HCT116 (cell line): Measurements from ENCODE around the gene PLSCR4. TPM values are rescaled to one million over a fixed set of nuclear protein-coding genes. Genes with fewer than 3 reads are reported as not detected.

Experiments
- ATAC-seq: fragments of 200-7000 bp; cut with Tn5 transposase; 2 replicates; pipeline ENCODE4 v1.9.1; 2020; ENCODE audit warnings: mild to moderate bottlenecking, moderate library complexity
- BruUV-seq: library from RNA; stranded (reverse); fragments of 400-500 nt; replicated peaks from 2 replicates; lab custom pipeline; 2021; lab: Mats Ljungman, UMichigan
- CTCF ChIA-PET: fragments of 300-600 bp; sonication (Branson Sonifier 250); formaldehyde crosslinking; loops from one replicate; lab custom pipeline; 2021; ENCODE audit warnings: antibody characterized with exemption; lab: Charles Lee
- POLR2A ChIA-PET: fragments of 300-600, 350-600 bp; sonication (Branson Sonifier 250); formaldehyde crosslinking; loops from one replicate; lab custom pipeline; 2021; ENCODE audit warnings: antibody characterized with exemption; lab: Charles Lee
- RAD21 ChIA-PET, 2 experiments: fragments of 300-600 bp; sonication (Branson Sonifier 250); formaldehyde crosslinking; loops; one replicate each; lab custom pipeline; 2023; ENCODE audit warnings: low total read pairs in 2 of 2; ENCODE audit not compliant: uncharacterized antibody in 2 of 2, unreplicated experiment in 2 of 2, low non-redundant PET in 1 of 2; lab: Charles Lee
- DNase-seq: peaks from one replicate; pipeline ENCODE4 v3.0.0-alpha.2; 2010; ENCODE audit warnings: low read depth, low spot score
- H2AFZ ChIP-seq: fragments of 200-600 bp; shearing (Covaris generic), sonication (generic); 2 replicates; pipeline ENCODE4 v1.6.1; 2017; ENCODE audit warnings: low read depth, mixed run types, mixed read lengths, antibody characterized with exemption, low read length; ENCODE audit not compliant: poor library complexity, severe bottlenecking
- H3K27ac ChIP-seq: 2 replicates; pipeline ENCODE4 v1.5.1; 2012; ENCODE audit warnings: low read depth, low read length
- H3K27me3 ChIP-seq: fragments of 200-600 bp; sonication (generic); 2 replicates; pipeline ENCODE4 v1.6.1; 2016; ENCODE audit warnings: mixed run types, low read length, mixed read lengths; ENCODE audit not compliant: insufficient read depth
- H3K36me3 ChIP-seq, 2 experiments: fragments of 200-500 bp in 1 of 2; fragments of 200-600 bp in 1 of 2; sonication (Bioruptor generic) in 1 of 2; sonication (generic) in 1 of 2; 2 replicates each; pipeline versions ENCODE4 v1.5.1 to v1.6.1; 2014 to 2016; ENCODE audit warnings: low read length in 2 of 2, inconsistent platforms in 1 of 2, mixed read lengths in 1 of 2, mixed run types in 1 of 2; ENCODE audit not compliant: insufficient read depth in 2 of 2, control insufficient read depth in 1 of 2
- H3K4me1 ChIP-seq, 2 experiments: fragments of 200-600 bp in 1 of 2; sonication (generic) in 1 of 2; 2 replicates each; pipeline versions ENCODE4 v1.5.1 to v1.6.1; 2012 to 2017; ENCODE audit warnings: low read length in 2 of 2, inconsistent platforms in 1 of 2, mild to moderate bottlenecking in 1 of 2, mixed read lengths in 1 of 2, mixed run types in 1 of 2, moderate library complexity in 1 of 2; ENCODE audit not compliant: insufficient read depth in 2 of 2, control insufficient read depth in 1 of 2
- H3K4me2 ChIP-seq: fragments of 200-600 bp; sonication (generic); 2 replicates; pipeline ENCODE4 v1.6.1; 2017; ENCODE audit warnings: mixed run types, low read length, mixed read lengths
- H3K4me3 ChIP-seq, 2 experiments: fragments of 200-600 bp in 1 of 2; sonication (generic) in 1 of 2; replicated peaks in 1 of 2; 2 replicates each; pipeline ENCODE4 v1.5.1; 2011 to 2016; ENCODE audit warnings: low read length in 2 of 2, control low read depth in 1 of 2, low read depth in 1 of 2, mild to moderate bottlenecking in 1 of 2, mixed read lengths in 1 of 2, mixed run types in 1 of 2
- H3K79me2 ChIP-seq: fragments of 200-600 bp; sonication (generic); 2 replicates; pipeline ENCODE4 v1.6.1; 2017; ENCODE audit warnings: mild to moderate bottlenecking, mixed run types, low read length, moderate library complexity, mixed read lengths; ENCODE audit not compliant: insufficient read depth
- H3K9ac ChIP-seq: fragments of 200-600 bp; sonication (generic); 2 replicates; pipeline ENCODE4 v1.6.1; 2016; ENCODE audit warnings: low read length, mixed read lengths
- H3K9me2 ChIP-seq: fragments of 200-600 bp; sonication (generic), shearing (Covaris generic); 2 replicates; pipeline ENCODE4 v1.6.1; 2017; ENCODE audit warnings: mixed run types, mild to moderate bottlenecking, moderate library complexity; ENCODE audit not compliant: insufficient read depth
- H3K9me3 ChIP-seq, 2 experiments: fragments of 200-500 bp in 1 of 2; fragments of 200-600 bp in 1 of 2; sonication (Bioruptor generic) in 1 of 2; sonication (generic) in 1 of 2; 2 replicates each; pipeline ENCODE4 v1.6.1; 2014 to 2017; ENCODE audit warnings: low read length in 2 of 2, mixed read lengths in 2 of 2, inconsistent platforms in 1 of 2, low read depth in 1 of 2, mild to moderate bottlenecking in 1 of 2, mixed run types in 1 of 2, moderate library complexity in 1 of 2; ENCODE audit not compliant: control insufficient read depth in 1 of 2, insufficient read depth in 1 of 2
- H4K20me1 ChIP-seq: fragments of 200-600 bp; sonication (generic), shearing (Covaris generic); 2 replicates; pipeline ENCODE4 v1.6.1; 2017; ENCODE audit warnings: mixed run types, mild to moderate bottlenecking, moderate library complexity; ENCODE audit not compliant: insufficient read depth
- CEBPB ChIP-seq: IDR thresholded peaks from 2 replicates; pipeline ENCODE4 v1.6.1; 2012; ENCODE audit warnings: low read depth
- CTCF ChIP-seq, 3 experiments: fragments of 200-600 bp in 1 of 3; sonication (generic) in 1 of 3; IDR thresholded peaks in 2 of 3; conservative IDR thresholded peaks in 1 of 3; 2 replicates each; pipeline ENCODE4 v1.5.1; 2012 to 2017; ENCODE audit warnings: low read depth in 2 of 3, low read length in 2 of 3, antibody characterized with exemption in 1 of 3, borderline replicate concordance in 1 of 3, control low read depth in 1 of 3, mild to moderate bottlenecking in 1 of 3, mixed read lengths in 1 of 3, mixed run types in 1 of 3, moderate library complexity in 1 of 3; ENCODE audit not compliant: insufficient read depth in 1 of 3
- EGR1 ChIP-seq: IDR thresholded peaks from 2 replicates; pipeline ENCODE4 v1.6.1; 2012; ENCODE audit warnings: low read depth
- EZH2 ChIP-seq: fragments of 200-600 bp; sonication (generic); IDR thresholded peaks from 2 replicates; pipeline ENCODE4 v1.6.1; 2017; ENCODE audit warnings: antibody characterized with exemption, mixed run types
- EZH2phosphoT487 ChIP-seq: fragments of 200-600 bp; IDR thresholded peaks from 2 replicates; pipeline ENCODE4 v1.6.1; 2018; ENCODE audit warnings: antibody characterized with exemption, borderline replicate concordance
- FOSL1 ChIP-seq: IDR thresholded peaks from 2 replicates; pipeline ENCODE4 v1.6.1; 2012; ENCODE audit warnings: low read depth
- MAX ChIP-seq: IDR thresholded peaks from 2 replicates; pipeline ENCODE4 v1.6.1; 2012
- SIN3A ChIP-seq: IDR thresholded peaks from 2 replicates; pipeline ENCODE4 v1.6.1; 2012; ENCODE audit warnings: low read depth
- SP1 ChIP-seq: IDR thresholded peaks from 2 replicates; pipeline ENCODE4 v1.6.1; 2012; ENCODE audit warnings: low read depth
- ZFX ChIP-seq: fragments of 450-650 bp; IDR thresholded peaks from 2 replicates; pipeline ENCODE4 v1.6.1; 2017
- intact Hi-C: fragments of 100-400 bp; cut with micrococcal nuclease; formaldehyde crosslinking; loops from 2 replicates; pipeline ENCODE4 v1.10.0; 2022
- total RNA-seq: library from RNA; stranded (reverse); gene quantifications from one replicate; pipeline ENCODE4 v1.2.1, GENCODE V29; 2021; ENCODE audit not compliant: unreplicated experiment
- TF ChIP-seq, protein P1 (sequence below): IDR thresholded peaks from 2 replicates; pipeline ENCODE4 v1.6.1; 2012

Gene PLSCR4
- total RNA-seq, 1 experiment from 2014 or later: 4.1 TPM

DNA sequence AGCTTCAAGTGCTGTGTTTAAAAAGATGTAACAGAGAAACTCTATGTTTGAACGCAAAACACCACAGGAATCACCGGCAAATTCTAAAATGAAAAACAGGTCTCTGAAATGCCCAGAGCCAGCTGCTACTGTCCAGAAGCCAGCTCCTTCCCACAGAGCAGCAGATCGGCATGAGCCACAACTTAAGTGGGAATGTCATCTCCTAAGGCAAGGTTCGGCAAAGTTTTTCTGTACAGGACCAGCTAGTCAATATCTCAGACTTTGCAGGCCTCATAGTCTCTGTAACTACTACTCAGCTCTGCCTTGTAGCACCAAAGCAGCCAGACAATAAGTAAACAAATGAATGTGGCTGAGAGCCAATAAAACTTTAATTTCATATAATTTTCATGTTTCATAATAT is 94.8 kb downstream of the PLSCR4 start:
- Histone ChIP-seq H3K9ac (no peak overlapping the region), H4K20me1 (no peaks in the 10 kb centered on the region), H3K9me2 (no peaks in the 10 kb centered on the region), H3K79me2 (no peaks in the 10 kb centered on the region), H2AFZ (no peak overlapping the region), H3K36me3 (no peaks in the 10 kb centered on the region), H3K4me1 (peaks cover 5 to 12% of the 10 kb centered on the region in 2 experiments; a peak in 3 of 4 replicates), H3K9me3 (no peaks in the 10 kb centered on the region), H3K4me2 (no peak overlapping the region), H3K4me3 (no peak overlapping the region), H3K27me3 (no peaks in the 10 kb centered on the region), H3K27ac (no peak overlapping the region)
- POLR2A ChIA-PET: no interaction called here
- RAD21 ChIA-PET: no interaction called here
- DNase-seq: no peak
- no peak for ATAC-seq
- no TSS peak for BruUV-seq
- intact Hi-C loops: no loop called here
- CTCF ChIA-PET: interaction anchor here (1.6 kb wide), 1 partner anchor 33 kb away, joined by 4 read pairs; no protein-coding TSS in a partner anchor
- TF ChIP-seq CEBPB: no peak
- TF ChIP-seq EZH2phosphoT487: no peak
- no peak for TF ChIP-seq EZH2
- TF ChIP-seq ZFX: no peak
- TF ChIP-seq SIN3A: no peak
- TF ChIP-seq FOSL1: no peak
- TF ChIP-seq SP1: no peak
- no peak for TF ChIP-seq EGR1
- TF ChIP-seq, protein P1, sequence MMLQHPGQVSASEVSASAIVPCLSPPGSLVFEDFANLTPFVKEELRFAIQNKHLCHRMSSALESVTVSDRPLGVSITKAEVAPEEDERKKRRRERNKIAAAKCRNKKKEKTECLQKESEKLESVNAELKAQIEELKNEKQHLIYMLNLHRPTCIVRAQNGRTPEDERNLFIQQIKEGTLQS: no peak
- TF ChIP-seq MAX: no peak
- TF ChIP-seq CTCF (IDR thresholded peaks at IDR 0.05 in 2 of 3, conservative IDR thresholded peaks at IDR 0.05 in 1 of 3; ENCODE audit: borderline replicate concordance in 1 of 3, insufficient read depth in 1 of 3, low read depth in 2 of 3, low read length in 2 of 3): no peak
